Ascending aorta (tissue), 2 donors: ENCODE measurements around the gene LNX1. TPM values are rescaled to one million over a fixed set of nuclear protein-coding genes. Genes with fewer than 3 reads are reported as not detected.

ENCODE experiments used
- DNase-seq, 2 donors: peaks; one replicate each; pipeline ENCODE4 v3.0.0-alpha.2; 2019; ENCODE audit warnings: low spot score in 2 of 2
- H3K27ac ChIP-seq, 2 donors: fragments of 200-600 bp; sonication (generic); one replicate each; pipeline ENCODE4 v1.5.1; 2016 to 2017; ENCODE audit warnings: mild to moderate bottlenecking in 1 of 2
- H3K27me3 ChIP-seq: fragments of 200-600 bp; sonication (generic); one replicate; pipeline ENCODE4 v1.5.1; 2017
- H3K36me3 ChIP-seq, 2 donors: fragments of 200-600 bp; sonication (generic); one replicate each; pipeline ENCODE4 v1.5.1; 2016
- H3K4me1 ChIP-seq, 2 donors: fragments of 200-600 bp; sonication (generic); one replicate each; pipeline ENCODE4 v1.5.1; 2016 to 2017; ENCODE audit warnings: mild to moderate bottlenecking in 1 of 2
- H3K4me3 ChIP-seq, 2 donors: fragments of 200-600 bp; sonication (generic); one replicate each; pipeline ENCODE4 v1.5.1; 2016 to 2017; ENCODE audit warnings: mild to moderate bottlenecking in 1 of 2
- H3K9me3 ChIP-seq, 2 donors: fragments of 200-600 bp; sonication (generic); one replicate each; pipeline ENCODE4 v1.5.1; 2016
- intact Hi-C: fragments of 100-400 bp; cut with DNase I; formaldehyde crosslinking; loops from one replicate; pipeline ENCODE4 v1.15.1; 2023
- total RNA-seq: library from RNA; depleted of rRNA; stranded (reverse); fragments of >200 nt; gene quantifications from one replicate; pipeline ENCODE4 v1.1.0, GENCODE V29; 2016
- TF ChIP-seq, protein P1 (sequence below), 3 experiments: fragments of 200-600 bp in 2 of 3; fragments of 450-650 bp in 1 of 3; sonication (generic) in 2 of 3; IDR thresholded peaks; one replicate each; pipeline ENCODE4 v1.5.1; 2016 to 2019; ENCODE audit warnings: antibody characterized with exemption in 3 of 3, mild to moderate bottlenecking in 1 of 3, moderate library complexity in 1 of 3

The LNX1 gene
- total RNA-seq, 1 donor from 2014 or later: 4.0 TPM

DNA sequence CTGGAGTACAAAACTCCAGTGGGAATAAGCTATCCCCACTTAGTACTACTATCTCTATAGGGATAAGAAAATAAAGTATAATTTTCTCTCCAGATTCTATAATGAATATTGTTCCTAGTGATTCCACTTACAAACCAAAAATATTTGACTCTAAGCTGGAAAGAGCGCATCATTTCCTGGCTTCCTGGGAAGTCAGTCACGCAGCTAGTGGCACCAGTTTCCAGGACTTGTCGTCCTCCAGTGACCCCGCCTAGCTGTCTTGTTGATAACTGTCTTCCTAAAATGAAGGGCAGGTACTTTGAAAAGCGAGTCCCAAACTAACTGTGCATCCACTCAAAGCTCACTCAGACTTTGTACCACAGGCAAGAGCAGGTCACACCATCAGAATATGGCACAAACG, 39.3 kb downstream of the LNX1 start:
- no peaks in the 10 kb centered on the region for H3K36me3 ChIP-seq
- TF ChIP-seq, protein P1, sequence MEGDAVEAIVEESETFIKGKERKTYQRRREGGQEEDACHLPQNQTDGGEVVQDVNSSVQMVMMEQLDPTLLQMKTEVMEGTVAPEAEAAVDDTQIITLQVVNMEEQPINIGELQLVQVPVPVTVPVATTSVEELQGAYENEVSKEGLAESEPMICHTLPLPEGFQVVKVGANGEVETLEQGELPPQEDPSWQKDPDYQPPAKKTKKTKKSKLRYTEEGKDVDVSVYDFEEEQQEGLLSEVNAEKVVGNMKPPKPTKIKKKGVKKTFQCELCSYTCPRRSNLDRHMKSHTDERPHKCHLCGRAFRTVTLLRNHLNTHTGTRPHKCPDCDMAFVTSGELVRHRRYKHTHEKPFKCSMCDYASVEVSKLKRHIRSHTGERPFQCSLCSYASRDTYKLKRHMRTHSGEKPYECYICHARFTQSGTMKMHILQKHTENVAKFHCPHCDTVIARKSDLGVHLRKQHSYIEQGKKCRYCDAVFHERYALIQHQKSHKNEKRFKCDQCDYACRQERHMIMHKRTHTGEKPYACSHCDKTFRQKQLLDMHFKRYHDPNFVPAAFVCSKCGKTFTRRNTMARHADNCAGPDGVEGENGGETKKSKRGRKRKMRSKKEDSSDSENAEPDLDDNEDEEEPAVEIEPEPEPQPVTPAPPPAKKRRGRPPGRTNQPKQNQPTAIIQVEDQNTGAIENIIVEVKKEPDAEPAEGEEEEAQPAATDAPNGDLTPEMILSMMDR (IDR thresholded peaks at IDR 0.05): no peak
- H3K27ac ChIP-seq: no peak overlapping the region
- peaks cover 3 to 15% of the 10 kb centered on the region in 2 donors for H3K4me1 ChIP-seq
- intact Hi-C loops: no loop called here
- no peaks in the 10 kb centered on the region for H3K27me3 ChIP-seq
- no peak overlapping the region for H3K4me3 ChIP-seq
- no peak for DNase-seq
- no peaks in the 10 kb centered on the region for H3K9me3 ChIP-seq

DNA sequence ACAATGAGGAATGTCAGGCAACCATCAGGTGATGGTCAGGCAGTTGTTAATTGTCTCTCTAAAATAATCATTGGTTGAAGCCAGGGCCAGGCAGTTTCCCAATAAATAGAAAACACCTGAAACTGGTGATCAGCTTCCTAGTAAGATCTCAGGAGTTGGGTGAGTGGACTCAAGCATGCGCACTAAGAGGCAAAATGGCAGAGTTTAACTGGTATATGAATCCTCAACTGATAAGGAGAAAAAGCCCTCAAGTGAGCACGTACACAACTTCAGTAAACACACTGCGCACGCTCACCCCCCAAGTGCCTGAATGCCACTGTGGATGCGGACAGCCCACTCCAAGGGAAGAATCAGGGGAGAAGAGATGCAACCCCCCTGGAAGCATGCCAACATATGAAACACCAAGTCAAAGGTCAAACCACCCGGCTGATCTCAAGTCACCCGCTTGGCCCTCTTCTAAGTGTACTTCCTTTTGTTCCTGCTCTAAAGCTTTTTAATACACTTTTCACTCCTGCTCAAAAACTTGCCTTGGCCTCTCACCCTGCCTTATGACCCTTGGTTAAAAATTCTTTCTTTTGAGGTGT, 39.9 kb downstream of the LNX1 start:
- H3K36me3 ChIP-seq: no peaks in the 10 kb centered on the region
- no peaks in the 10 kb centered on the region for H3K27me3 ChIP-seq
- intact Hi-C loops: no loop called here
- DNase-seq: no peak
- peaks cover 3 to 15% of the 10 kb centered on the region in 2 donors for H3K4me1 ChIP-seq
- TF ChIP-seq, protein P1 (IDR thresholded peaks at IDR 0.05): no peak
- no peaks in the 10 kb centered on the region for H3K9me3 ChIP-seq
- no peak overlapping the region for H3K4me3 ChIP-seq
- no peak overlapping the region for H3K27ac ChIP-seq

DNA sequence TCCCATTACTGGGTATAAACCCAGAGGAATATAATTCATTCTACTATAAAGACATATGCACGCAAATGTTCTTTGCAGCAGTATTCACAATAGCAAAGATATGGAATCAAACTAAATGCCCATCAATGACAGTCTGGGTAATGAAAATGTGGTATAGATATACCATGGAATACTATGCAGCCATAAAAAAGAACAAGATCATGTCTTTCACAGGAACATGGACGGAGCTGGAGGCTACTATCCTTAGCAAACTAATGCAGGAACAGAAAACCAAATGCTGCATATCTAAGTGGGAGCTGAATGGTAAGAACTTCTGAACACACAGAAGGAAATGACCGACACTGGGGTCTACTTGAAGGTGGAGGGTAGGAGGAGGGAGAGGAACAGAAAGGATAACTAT, 42.6 kb downstream of the LNX1 start:
- H3K4me3 ChIP-seq: no peak overlapping the region
- no peaks in the 10 kb centered on the region for H3K36me3 ChIP-seq
- TF ChIP-seq, protein P1 (IDR thresholded peaks at IDR 0.05): no peak
- no peaks in the 10 kb centered on the region for H3K9me3 ChIP-seq
- peak overlapping the region in 1 of 2 donors; percentile 5 for H3K27ac ChIP-seq
- H3K4me1 ChIP-seq: peaks cover 3 to 12% of the 10 kb centered on the region in 2 donors
- intact Hi-C loops: loop anchor here (10.0 kb wide), 2 partner anchors 174 to 534 kb away; partner anchors contain the start of gene FIP1L1
- DNase-seq: no peak
- H3K27me3 ChIP-seq: no peaks in the 10 kb centered on the region

DNA sequence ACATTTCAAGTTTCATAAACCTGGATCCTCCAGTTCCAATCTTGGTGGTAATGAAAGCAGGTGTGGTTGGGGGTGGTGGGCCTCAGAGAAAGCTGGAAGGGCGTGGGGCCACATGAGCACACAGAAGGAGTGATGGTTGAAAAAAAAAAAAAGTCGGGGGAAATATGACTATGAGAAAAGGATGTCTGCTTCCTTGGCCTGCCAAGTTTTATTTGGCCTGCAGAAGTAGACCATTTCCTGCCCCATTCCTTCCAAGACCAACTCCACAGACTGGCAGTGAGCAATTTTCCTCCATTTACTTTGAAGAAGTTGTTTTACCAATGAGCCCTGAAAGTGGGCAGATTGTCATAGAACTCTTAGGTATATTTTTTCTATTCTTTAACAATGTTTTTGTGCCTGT, 43.3 kb downstream of the LNX1 start:
- no peaks in the 10 kb centered on the region for H3K36me3 ChIP-seq
- H3K9me3 ChIP-seq: no peaks in the 10 kb centered on the region
- peak overlapping the region; percentile 5 to 42 for H3K27ac ChIP-seq
- DNase-seq: no peak
- no peaks in the 10 kb centered on the region for H3K27me3 ChIP-seq
- intact Hi-C loops: loop anchor here (10.0 kb wide), 2 partner anchors 173 to 533 kb away; partner anchors contain the start of gene FIP1L1
- TF ChIP-seq, protein P1 (IDR thresholded peaks at IDR 0.05): no peak
- H3K4me3 ChIP-seq: no peak overlapping the region
- peaks cover 3 to 12% of the 10 kb centered on the region in 2 donors for H3K4me1 ChIP-seq

DNA sequence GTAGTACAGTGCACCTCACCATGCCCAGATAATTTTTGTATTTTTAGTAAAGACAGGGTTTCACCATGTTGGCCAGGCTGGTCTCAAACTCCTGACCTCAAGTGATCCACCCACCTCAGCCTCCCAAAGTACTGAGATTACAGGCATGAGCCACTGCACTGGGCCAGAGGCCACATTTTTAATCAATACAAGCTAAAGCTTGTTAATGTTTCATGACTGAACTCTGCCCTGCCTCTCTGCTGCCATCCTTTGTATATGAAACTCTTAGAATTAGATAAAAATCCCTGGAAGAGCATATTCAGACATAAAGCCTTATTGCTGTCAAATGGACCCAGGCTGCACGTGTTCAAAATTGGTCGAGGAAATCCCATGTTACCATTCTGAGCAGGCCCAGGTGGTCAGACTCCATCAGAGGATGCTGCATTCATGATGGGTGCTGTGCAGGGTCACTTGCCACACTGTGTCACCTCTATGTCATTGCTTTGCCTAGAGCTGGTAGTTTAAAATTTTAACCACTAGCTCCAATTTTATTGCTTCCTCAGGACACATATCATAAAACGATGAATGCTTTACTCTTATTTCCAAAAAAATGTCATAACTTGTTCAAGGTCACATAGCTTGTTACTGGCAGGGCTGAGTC, 45.2 kb downstream of the LNX1 start:
- TF ChIP-seq, protein P1 (IDR thresholded peaks at IDR 0.05): no peak
- H3K4me1 ChIP-seq: peaks cover 3 to 22% of the 10 kb centered on the region in 2 donors
- no peaks in the 10 kb centered on the region for H3K9me3 ChIP-seq
- no peaks in the 10 kb centered on the region for H3K27me3 ChIP-seq
- H3K4me3 ChIP-seq: no peak overlapping the region
- H3K36me3 ChIP-seq: no peaks in the 10 kb centered on the region
- intact Hi-C loops: loop anchor here (10.0 kb wide), 2 partner anchors 171 to 531 kb away; partner anchors contain the start of gene FIP1L1
- DNase-seq: no peak
- peak overlapping the region in 1 of 2 donors; percentile 40 for H3K27ac ChIP-seq
